Immature natural killer cell (primary cell): Measurements from ENCODE around the gene CDC14B. TPM values are rescaled to one million over a fixed set of nuclear protein-coding genes. Genes with fewer than 3 reads are reported as not detected.
"Not testable (repeated sequence)": the region's sequence is repeated elsewhere in the genome, so short reads cannot be mapped to it uniquely, and the experiment has no call there.

Source experiments
- DNase-seq, 3 donors: peaks; one replicate each; pipeline ENCODE4 v3.0.0; 2022; ENCODE audit warnings: mixed read lengths in 1 of 3
- H3K27ac Mint-ChIP-seq, 6 donors: one replicate each; pipeline ENCODE4 v1.8.0; 2020; ENCODE audit warnings: mixed read lengths in 6 of 6, mild to moderate bottlenecking in 5 of 6, inconsistent platforms in 4 of 6, moderate library complexity in 3 of 6
- H3K27me3 Mint-ChIP-seq, 3 donors: one replicate each; pipeline ENCODE4 v1.8.0; 2020 to 2021; ENCODE audit warnings: low read depth in 3 of 3, mild to moderate bottlenecking in 3 of 3, mixed read lengths in 3 of 3, moderate library complexity in 3 of 3, inconsistent platforms in 1 of 3
- H3K36me3 Mint-ChIP-seq, 3 donors: one replicate each; pipeline ENCODE4 v1.8.0; 2020; ENCODE audit warnings: mixed read lengths in 3 of 3, inconsistent platforms in 2 of 3, mild to moderate bottlenecking in 2 of 3
- H3K4me1 Mint-ChIP-seq, 2 donors: one replicate each; pipeline ENCODE4 v1.8.0; 2020; ENCODE audit warnings: inconsistent platforms in 2 of 2, mild to moderate bottlenecking in 2 of 2, mixed read lengths in 2 of 2, moderate library complexity in 1 of 2
- H3K4me3 Mint-ChIP-seq, 5 donors: one replicate each; pipeline ENCODE4 v1.8.0; 2020; ENCODE audit warnings: mild to moderate bottlenecking in 5 of 5, mixed read lengths in 5 of 5, inconsistent platforms in 3 of 5, moderate library complexity in 3 of 5
- H3K9me3 Mint-ChIP-seq, 6 donors: one replicate each; pipeline ENCODE4 v1.8.0; 2020; ENCODE audit warnings: mild to moderate bottlenecking in 6 of 6, mixed read lengths in 6 of 6, inconsistent platforms in 4 of 6, moderate library complexity in 3 of 6
- polyA plus RNA-seq, 3 donors: library from polyadenylated mRNA; unstranded; fragments of 300-500 nt; fragmentation: Illumina TruSeq; gene quantifications; one replicate each; pipeline ENCODE4 v1.2.3, GENCODE V29; 2021

CDC14B gene
- polyA plus RNA-seq, 3 donors from 2014 or later: 2.7 to 4.3 (median 4.1) TPM

DNA sequence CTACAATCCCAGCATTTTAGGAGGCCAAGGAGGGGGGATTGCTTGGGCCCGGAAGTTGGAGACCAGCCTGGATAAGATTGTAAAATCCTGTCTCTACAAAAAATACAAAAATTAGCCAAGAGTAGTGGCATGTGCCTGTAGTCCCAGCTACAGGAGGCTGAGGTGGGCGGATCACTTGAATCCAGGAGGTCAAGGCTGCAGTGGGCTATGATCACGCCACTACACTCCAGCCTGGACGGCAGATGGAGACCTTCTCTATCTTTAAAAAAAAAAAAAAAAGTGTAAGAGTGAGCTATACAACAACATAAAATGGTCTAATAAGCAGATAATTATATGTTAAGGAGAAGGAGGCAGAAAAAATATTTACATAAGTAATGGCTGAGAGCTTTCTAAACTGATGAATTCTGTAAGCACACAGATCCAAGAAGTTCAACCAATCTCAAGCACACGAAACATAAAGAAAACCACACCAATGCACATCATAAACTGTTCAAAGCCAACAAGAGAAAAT, 23.0 kb downstream of the CDC14B start:
- Mint-ChIP-seq H3K36me3 (no peaks in the 10 kb centered on the region), H3K27me3 (peaks cover 2 to 10% (median 3%) of the 10 kb centered on the region in 3 donors), H3K4me1 (no peaks in the 10 kb centered on the region), H3K27ac (no peak overlapping the region), H3K9me3 (no peaks in the 10 kb centered on the region), H3K4me3 (no peak overlapping the region)
- no peak for DNase-seq

DNA sequence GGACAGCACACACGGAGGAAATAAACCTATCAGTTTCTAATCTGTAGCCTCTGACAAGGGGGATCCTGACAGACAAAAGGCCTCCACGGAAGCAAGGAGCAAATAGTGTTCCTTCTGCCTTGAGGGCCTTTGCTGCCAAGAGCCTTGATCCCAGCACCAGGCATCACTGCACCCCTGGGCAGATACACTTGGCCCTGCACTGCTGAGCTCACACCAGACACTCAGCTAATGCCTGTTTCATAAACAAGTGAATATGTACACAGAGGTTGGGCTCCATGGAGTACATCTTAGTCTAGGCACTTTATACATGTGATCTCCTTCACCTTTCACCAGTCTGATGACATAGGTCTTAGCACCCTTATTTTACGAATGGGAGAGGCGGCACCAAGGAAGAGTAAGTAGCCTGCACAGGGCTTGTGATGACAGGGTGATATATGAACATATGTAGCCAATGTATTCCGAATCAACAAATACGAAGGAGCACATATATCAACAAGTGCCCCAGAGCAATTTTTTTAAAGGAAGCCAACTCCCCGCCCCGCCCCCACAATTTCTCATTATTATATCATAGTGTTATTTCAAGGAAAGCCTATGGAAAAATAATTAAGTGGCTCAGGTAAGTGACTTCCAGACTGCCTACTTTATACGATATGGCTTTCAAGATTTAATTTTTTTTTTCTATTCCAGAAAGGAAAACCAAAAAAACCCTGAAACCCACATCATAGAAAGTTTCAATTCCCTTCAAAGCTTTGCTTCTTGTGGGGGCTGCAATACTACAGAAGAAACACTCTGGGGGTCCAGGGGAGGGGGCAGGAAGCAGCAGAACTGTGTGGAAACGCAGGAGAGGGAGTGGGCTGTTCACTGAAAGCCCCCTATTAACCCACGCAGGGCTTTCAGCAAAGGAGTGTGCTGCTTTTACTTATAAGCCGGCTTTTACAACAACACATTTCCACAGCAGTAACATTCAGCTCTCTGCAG, 32.0 kb downstream of the CDC14B start:
- H3K27me3 Mint-ChIP-seq: peaks cover 2 to 7% (median 7%) of the 10 kb centered on the region in 3 donors

DNA sequence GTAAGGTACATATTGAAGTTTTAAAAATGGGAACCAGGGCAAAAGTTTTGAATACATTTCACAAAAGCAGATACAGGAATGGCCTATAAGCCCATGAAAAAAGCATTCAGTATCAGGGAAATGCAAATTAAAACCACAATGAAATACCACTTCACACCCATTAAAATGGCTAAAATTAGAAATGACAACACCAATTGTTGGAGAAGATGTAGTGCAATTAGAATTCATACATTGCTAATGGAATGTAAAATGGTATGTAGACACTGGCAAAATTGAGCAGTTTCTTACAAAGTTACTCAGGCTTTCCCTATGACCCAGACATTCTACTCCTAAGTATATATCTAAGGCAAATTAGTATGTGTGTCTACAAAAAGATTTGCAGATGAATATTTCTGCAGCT, 34.2 kb downstream of the CDC14B start:
- Mint-ChIP-seq H3K27me3 (peaks cover under 1 to 10% (median 7%) of the 10 kb centered on the region in 3 donors), H3K4me3 (no peak overlapping the region), H3K27ac (no peak overlapping the region), H3K4me1 (no peaks in the 10 kb centered on the region), H3K36me3 (no peaks in the 10 kb centered on the region), H3K9me3 (no peaks in the 10 kb centered on the region)
- DNase-seq: no peak

More for the DNA sequence above, 32.0 kb downstream of the CDC14B start:
- H3K36me3 Mint-ChIP-seq: no peaks in the 10 kb centered on the region
- no peaks in the 10 kb centered on the region for H3K9me3 Mint-ChIP-seq
- no peak overlapping the region for H3K27ac Mint-ChIP-seq
- H3K4me1 Mint-ChIP-seq: no peaks in the 10 kb centered on the region
- no peak for DNase-seq
- H3K4me3 Mint-ChIP-seq: no peak overlapping the region

DNA sequence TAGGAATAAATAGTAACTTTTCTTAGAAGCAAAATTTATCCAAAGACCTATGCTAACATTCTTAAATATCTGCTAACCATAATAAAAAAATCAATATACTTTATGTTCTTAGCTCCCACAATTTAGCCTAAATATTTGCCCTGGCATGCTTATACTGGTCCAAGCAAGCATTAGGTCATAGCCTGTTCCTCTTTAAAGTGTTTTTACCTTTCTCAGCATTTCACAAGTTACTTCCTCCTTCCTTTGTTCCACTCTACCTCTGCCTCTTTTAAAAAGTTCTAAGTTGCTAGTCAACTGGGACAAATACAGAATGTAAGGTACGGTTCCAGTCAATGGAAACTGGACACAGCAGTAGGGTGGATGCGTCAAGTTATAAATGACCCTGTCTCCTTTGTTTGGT, 37.4 kb downstream of the CDC14B start:
- H3K9me3 Mint-ChIP-seq, H3K36me3 Mint-ChIP-seq, DNase-seq, H3K4me3 Mint-ChIP-seq, H3K4me1 Mint-ChIP-seq, H3K27ac Mint-ChIP-seq, H3K27me3 Mint-ChIP-seq: not testable (repeated sequence)

DNA sequence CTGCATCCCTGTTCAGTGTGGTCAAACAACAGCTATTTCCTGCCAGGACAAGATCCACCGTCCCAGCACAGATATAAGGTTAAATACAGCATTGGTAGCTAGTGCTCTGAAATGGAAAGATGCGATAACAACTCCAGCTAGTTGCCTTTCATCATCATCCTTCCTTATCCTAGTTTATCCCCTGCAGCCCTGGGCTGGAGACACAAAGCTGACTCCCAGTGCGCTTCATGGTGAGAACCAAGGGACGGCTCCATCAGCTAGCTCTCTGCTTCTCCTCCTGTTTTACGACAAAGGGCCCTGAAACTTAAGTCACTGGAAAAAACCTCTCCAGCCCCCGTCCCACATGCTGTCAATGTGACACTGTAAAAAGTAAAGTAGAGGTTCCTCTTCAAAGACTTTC, 37.9 kb downstream of the CDC14B start:
- Mint-ChIP-seq H3K36me3 (no peaks in the 10 kb centered on the region), H3K27ac (no peak overlapping the region), H3K4me1 (peaks cover 0 to 2% of the 10 kb centered on the region in 2 donors), H3K4me3 (no peak overlapping the region), H3K9me3 (no peaks in the 10 kb centered on the region), H3K27me3 (peaks cover 0 to 4% (median 0%) of the 10 kb centered on the region in 3 donors)
- no peak for DNase-seq

DNA sequence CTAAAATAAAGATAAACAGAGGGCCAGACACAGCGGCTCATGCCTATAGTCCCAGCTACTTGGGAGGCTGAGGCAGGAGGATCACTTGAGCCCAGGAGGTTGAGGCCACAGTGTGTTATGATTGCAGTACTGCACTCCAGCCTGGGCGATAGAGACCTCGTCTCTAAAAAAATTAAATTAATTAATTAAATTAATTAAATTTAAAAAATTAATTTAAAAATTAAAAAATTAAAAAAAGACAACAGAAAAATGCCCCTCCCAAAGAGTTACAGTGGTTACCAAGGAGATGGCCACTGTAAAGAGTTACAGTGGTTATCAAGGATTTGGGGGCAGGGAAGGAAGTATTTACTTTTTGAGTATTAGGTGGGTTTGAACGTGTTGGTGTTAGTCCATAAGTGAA, 38.3 kb downstream of the CDC14B start:
- Mint-ChIP-seq H3K4me3 (no peak overlapping the region), H3K9me3 (no peaks in the 10 kb centered on the region), H3K27me3 (peaks cover 0 to 3% (median 0%) of the 10 kb centered on the region in 3 donors), H3K4me1 (peaks cover 0 to 2% of the 10 kb centered on the region in 2 donors), H3K27ac (no peak overlapping the region), H3K36me3 (no peaks in the 10 kb centered on the region)
- no peak for DNase-seq

DNA sequence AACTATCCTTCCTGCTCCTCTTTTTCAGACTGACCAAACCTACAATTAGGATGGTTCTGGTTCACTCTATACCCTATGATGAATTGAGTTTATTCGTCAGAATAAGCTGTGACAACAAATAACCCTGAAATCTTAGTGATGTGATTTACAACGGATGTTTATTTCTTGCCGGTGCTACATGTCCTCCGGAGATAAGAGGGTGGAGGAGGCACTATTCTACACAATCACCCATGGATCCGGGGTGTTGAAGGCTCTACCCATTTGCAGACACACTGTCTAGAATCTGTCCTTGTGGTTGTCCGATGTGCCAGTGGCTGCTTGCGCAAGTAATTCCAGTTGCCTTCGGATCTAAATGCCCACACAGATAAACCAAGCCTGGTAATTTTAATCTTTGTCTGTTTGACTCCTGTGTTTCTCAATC, 44.7 kb downstream of the CDC14B start:
- no peak overlapping the region for H3K4me3 Mint-ChIP-seq
- DNase-seq: no peak
- H3K4me1 Mint-ChIP-seq: peaks cover 0 to 2% of the 10 kb centered on the region in 2 donors
- H3K9me3 Mint-ChIP-seq: no peaks in the 10 kb centered on the region
- peaks cover 0 to 2% (median 2%) of the 10 kb centered on the region in 3 donors for H3K27me3 Mint-ChIP-seq
- no peaks in the 10 kb centered on the region for H3K36me3 Mint-ChIP-seq
- H3K27ac Mint-ChIP-seq: no peak overlapping the region

DNA sequence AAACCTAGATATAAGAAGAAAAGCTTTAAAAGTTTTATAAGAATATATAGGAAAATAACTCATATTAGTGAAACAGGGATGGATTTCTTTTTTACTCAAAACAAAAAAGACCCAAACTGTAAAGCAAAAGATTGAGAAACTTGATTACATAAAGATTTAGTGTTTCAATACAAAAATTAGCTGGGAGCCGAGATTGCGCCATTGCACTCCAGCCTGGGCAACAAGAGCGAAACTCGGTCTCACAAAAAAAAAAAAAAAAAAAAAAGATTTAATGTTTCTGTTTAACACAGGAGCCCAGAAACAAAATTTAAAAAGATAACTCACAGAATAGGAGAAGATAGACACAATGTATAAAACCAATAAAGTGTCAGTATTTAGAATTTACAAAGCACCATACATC, 45.2 kb downstream of the CDC14B start:
- Mint-ChIP-seq H3K9me3 (no peaks in the 10 kb centered on the region), H3K4me1 (peaks cover 0 to 2% of the 10 kb centered on the region in 2 donors), H3K27ac (no peak overlapping the region), H3K27me3 (peaks cover 0 to 2% (median 2%) of the 10 kb centered on the region in 3 donors), H3K4me3 (no peak overlapping the region), H3K36me3 (no peaks in the 10 kb centered on the region)
- DNase-seq: no peak

DNA sequence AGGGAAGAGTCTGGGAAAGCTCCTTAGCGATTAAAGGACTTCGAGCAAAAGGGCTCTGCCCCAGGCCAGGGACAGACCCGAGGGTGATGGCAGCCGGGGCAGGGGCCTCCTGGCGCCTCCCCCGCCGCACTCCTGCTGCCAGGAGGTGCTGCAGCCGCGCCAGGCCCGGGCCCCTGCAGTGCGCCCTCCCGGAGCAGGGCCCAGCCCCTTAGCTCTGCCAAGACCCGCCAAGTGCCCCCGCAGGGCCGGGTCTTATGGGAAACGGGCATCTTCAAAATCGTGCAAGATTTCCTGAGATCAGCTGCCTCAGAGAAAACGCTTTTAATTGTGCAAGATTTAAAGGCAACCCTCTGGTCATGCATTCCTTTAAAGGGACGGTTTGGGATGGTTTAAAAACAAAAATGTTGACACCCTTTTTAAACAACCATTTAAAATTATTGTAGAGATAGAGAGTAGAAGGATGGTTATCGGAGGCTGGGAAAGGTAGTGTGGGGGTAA, 52.4 kb downstream of the CDC14B start:
- H3K4me3 Mint-ChIP-seq: peak overlapping the region; percentile 84 to 91 (median 87)
- H3K9me3 Mint-ChIP-seq: no peaks in the 10 kb centered on the region
- H3K36me3 Mint-ChIP-seq: no peaks in the 10 kb centered on the region
- H3K27ac Mint-ChIP-seq: peak overlapping the region; percentile 31 to 80 (median 75)
- no peak for DNase-seq
- peaks cover 16 to 22% of the 10 kb centered on the region in 2 donors for H3K4me1 Mint-ChIP-seq
- H3K27me3 Mint-ChIP-seq: peaks cover 0 to 1% (median 0%) of the 10 kb centered on the region in 3 donors

DNA sequence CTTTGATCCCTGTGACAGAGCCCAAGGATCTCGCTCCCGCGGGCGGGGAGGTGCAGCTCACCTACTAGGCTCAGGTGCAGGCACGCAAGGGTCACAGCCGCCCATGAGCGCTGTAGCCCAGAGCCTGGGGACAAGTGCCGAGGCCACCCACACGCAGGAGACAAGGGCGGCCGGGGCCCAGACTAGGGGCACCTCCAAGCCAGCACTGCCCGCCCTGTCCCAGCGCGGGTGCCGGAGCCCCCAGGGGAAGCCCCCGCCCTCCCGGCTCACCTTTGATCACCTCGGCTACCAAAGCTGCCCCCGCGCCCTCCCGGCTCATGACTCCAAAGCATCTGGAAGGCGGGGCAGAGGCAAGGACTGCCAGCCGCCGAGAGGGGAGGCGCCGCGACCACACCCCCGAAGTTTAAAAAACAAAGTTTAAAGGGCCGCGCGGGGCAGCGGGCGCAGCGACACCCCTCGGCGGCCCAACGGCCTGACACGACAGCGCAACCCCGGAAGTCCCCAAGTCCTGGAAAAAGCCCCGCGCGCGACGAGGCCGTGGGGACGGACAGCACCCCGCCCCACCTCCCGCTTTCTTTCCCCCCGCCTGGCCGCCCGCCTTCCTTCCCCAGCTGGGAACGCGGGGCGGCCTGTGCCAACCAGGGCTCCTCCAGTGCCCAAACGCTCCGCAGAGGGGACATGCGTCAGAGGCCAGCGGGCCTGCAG, 53.0 kb downstream of the CDC14B start:
- Mint-ChIP-seq H3K36me3 (no peaks in the 10 kb centered on the region), H3K4me1 (peaks cover 16 to 22% of the 10 kb centered on the region in 2 donors), H3K9me3 (no peaks in the 10 kb centered on the region), H3K4me3 (peak overlapping the region; percentile 84 to 91 (median 87)), H3K27me3 (peaks cover 0 to 2% (median 1%) of the 10 kb centered on the region in 3 donors), H3K27ac (peak overlapping the region; percentile 56 to 85 (median 76))
- peak; percentile 75 to 81 (median 75) for DNase-seq

DNA sequence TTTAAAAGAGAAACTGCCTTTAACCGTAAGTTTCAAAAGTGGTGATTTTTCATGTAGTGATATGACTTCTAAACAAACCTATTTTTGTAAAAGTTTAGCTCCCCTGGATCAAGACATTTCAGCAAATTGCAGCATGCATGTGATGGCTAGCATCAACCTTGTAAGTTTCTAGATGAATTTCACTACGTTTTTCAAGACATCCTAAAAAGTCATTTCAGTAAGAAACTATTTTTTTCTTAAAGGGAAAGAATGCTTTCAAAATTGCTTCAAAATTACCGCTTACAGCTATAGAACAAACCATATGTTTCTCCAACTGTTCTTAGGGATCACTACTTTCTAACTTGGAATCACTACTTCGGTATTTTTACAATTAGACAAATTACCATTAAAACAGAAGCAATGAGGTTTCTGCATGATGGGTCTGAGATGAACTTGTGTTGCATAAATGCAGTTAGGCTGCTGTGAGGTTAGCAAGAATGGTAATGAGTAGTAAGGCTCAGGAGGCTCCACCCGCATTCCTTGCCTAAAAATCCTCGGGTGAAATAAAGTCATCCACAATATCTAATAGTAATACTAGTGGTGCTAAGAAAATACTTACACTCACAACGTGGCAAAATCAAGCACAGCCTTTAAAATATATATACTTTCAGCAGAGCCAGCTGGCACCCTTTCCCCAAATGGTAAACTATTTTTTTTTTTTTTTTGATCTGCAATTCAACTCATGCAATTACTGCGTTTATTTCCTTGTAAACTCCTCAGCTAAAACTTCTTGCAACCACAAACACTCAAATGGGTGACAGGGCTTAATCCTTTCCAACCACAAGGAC, 53.8 kb downstream of the CDC14B start:
- Mint-ChIP-seq H3K4me1 (peaks cover 16 to 22% of the 10 kb centered on the region in 2 donors), H3K27me3 (peaks cover 0 to 2% (median 1%) of the 10 kb centered on the region in 3 donors), H3K36me3 (peaks cover 0 to 4% (median 0%) of the 10 kb centered on the region in 3 donors), H3K27ac (peak overlapping the region; percentile 48 to 85 (median 68)), H3K4me3 (peak overlapping the region; percentile 84 to 91 (median 87)), H3K9me3 (no peaks in the 10 kb centered on the region)
- DNase-seq: no peak

DNA sequence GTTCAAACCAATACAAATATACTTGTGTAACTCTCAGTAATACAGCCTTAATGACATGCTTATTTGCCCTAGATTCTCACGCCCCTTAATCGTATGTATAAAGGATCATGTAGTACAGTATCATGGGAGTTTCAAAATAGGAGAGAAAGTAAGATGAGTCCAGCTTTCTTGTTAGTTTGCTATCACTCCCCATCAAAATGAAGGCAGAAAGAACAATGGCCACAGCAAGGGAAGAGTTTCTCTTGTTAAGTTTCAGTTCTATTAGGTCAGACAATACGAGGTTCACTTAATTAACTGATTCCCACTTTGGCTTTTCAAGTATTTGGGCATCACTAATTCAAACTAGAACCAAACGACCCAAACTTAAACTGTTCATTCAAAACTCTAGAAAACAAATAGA, 55.4 kb downstream of the CDC14B start:
- peaks cover 0 to 16% (median 5%) of the 10 kb centered on the region in 3 donors for H3K36me3 Mint-ChIP-seq
- DNase-seq: no peak
- peaks cover 0 to 3% (median 1%) of the 10 kb centered on the region in 3 donors for H3K27me3 Mint-ChIP-seq
- peaks cover 0 to 2% (median 0%) of the 10 kb centered on the region in 6 donors for H3K9me3 Mint-ChIP-seq
- no peak overlapping the region for H3K27ac Mint-ChIP-seq
- peaks cover 16 to 22% of the 10 kb centered on the region in 2 donors for H3K4me1 Mint-ChIP-seq
- no peak overlapping the region for H3K4me3 Mint-ChIP-seq
